HCT116 (cell line): Measurements from ENCODE around the gene C2orf92. TPM values are rescaled to one million over a fixed set of nuclear protein-coding genes. Genes with fewer than 3 reads are reported as not detected.

Experiments used
- ATAC-seq: fragments of 200-7000 bp; cut with Tn5 transposase; 2 replicates; pipeline ENCODE4 v1.9.1; 2020; ENCODE audit warnings: mild to moderate bottlenecking, moderate library complexity
- BruUV-seq: library from RNA; stranded (reverse); fragments of 400-500 nt; replicated peaks from 2 replicates; lab custom pipeline; 2021; lab: Mats Ljungman, UMichigan
- CTCF ChIA-PET: fragments of 300-600 bp; sonication (Branson Sonifier 250); formaldehyde crosslinking; loops from one replicate; lab custom pipeline; 2021; ENCODE audit warnings: antibody characterized with exemption; lab: Charles Lee
- POLR2A ChIA-PET: fragments of 300-600, 350-600 bp; sonication (Branson Sonifier 250); formaldehyde crosslinking; loops from one replicate; lab custom pipeline; 2021; ENCODE audit warnings: antibody characterized with exemption; lab: Charles Lee
- RAD21 ChIA-PET, 2 experiments: fragments of 300-600 bp; sonication (Branson Sonifier 250); formaldehyde crosslinking; loops; one replicate each; lab custom pipeline; 2023; ENCODE audit warnings: low total read pairs in 2 of 2; ENCODE audit not compliant: uncharacterized antibody in 2 of 2, unreplicated experiment in 2 of 2, low non-redundant PET in 1 of 2; lab: Charles Lee
- DNase-seq: peaks from one replicate; pipeline ENCODE4 v3.0.0-alpha.2; 2010; ENCODE audit warnings: low read depth, low spot score
- H2AFZ ChIP-seq: fragments of 200-600 bp; shearing (Covaris generic), sonication (generic); 2 replicates; pipeline ENCODE4 v1.6.1; 2017; ENCODE audit warnings: low read depth, mixed run types, mixed read lengths, antibody characterized with exemption, low read length; ENCODE audit not compliant: poor library complexity, severe bottlenecking
- H3K27ac ChIP-seq: 2 replicates; pipeline ENCODE4 v1.5.1; 2012; ENCODE audit warnings: low read depth, low read length
- H3K27me3 ChIP-seq: fragments of 200-600 bp; sonication (generic); 2 replicates; pipeline ENCODE4 v1.6.1; 2016; ENCODE audit warnings: mixed run types, low read length, mixed read lengths; ENCODE audit not compliant: insufficient read depth
- H3K36me3 ChIP-seq, 2 experiments: fragments of 200-500 bp in 1 of 2; fragments of 200-600 bp in 1 of 2; sonication (Bioruptor generic) in 1 of 2; sonication (generic) in 1 of 2; 2 replicates each; pipeline versions ENCODE4 v1.5.1 to v1.6.1; 2014 to 2016; ENCODE audit warnings: low read length in 2 of 2, inconsistent platforms in 1 of 2, mixed read lengths in 1 of 2, mixed run types in 1 of 2; ENCODE audit not compliant: insufficient read depth in 2 of 2, control insufficient read depth in 1 of 2
- H3K4me1 ChIP-seq, 2 experiments: fragments of 200-600 bp in 1 of 2; sonication (generic) in 1 of 2; 2 replicates each; pipeline versions ENCODE4 v1.5.1 to v1.6.1; 2012 to 2017; ENCODE audit warnings: low read length in 2 of 2, inconsistent platforms in 1 of 2, mild to moderate bottlenecking in 1 of 2, mixed read lengths in 1 of 2, mixed run types in 1 of 2, moderate library complexity in 1 of 2; ENCODE audit not compliant: insufficient read depth in 2 of 2, control insufficient read depth in 1 of 2
- H3K4me2 ChIP-seq: fragments of 200-600 bp; sonication (generic); 2 replicates; pipeline ENCODE4 v1.6.1; 2017; ENCODE audit warnings: mixed run types, low read length, mixed read lengths
- H3K4me3 ChIP-seq, 2 experiments: fragments of 200-600 bp in 1 of 2; sonication (generic) in 1 of 2; replicated peaks in 1 of 2; 2 replicates each; pipeline ENCODE4 v1.5.1; 2011 to 2016; ENCODE audit warnings: low read length in 2 of 2, control low read depth in 1 of 2, low read depth in 1 of 2, mild to moderate bottlenecking in 1 of 2, mixed read lengths in 1 of 2, mixed run types in 1 of 2
- H3K79me2 ChIP-seq: fragments of 200-600 bp; sonication (generic); 2 replicates; pipeline ENCODE4 v1.6.1; 2017; ENCODE audit warnings: mild to moderate bottlenecking, mixed run types, low read length, moderate library complexity, mixed read lengths; ENCODE audit not compliant: insufficient read depth
- H3K9ac ChIP-seq: fragments of 200-600 bp; sonication (generic); 2 replicates; pipeline ENCODE4 v1.6.1; 2016; ENCODE audit warnings: low read length, mixed read lengths
- H3K9me2 ChIP-seq: fragments of 200-600 bp; sonication (generic), shearing (Covaris generic); 2 replicates; pipeline ENCODE4 v1.6.1; 2017; ENCODE audit warnings: mixed run types, mild to moderate bottlenecking, moderate library complexity; ENCODE audit not compliant: insufficient read depth
- H3K9me3 ChIP-seq, 2 experiments: fragments of 200-500 bp in 1 of 2; fragments of 200-600 bp in 1 of 2; sonication (Bioruptor generic) in 1 of 2; sonication (generic) in 1 of 2; 2 replicates each; pipeline ENCODE4 v1.6.1; 2014 to 2017; ENCODE audit warnings: low read length in 2 of 2, mixed read lengths in 2 of 2, inconsistent platforms in 1 of 2, low read depth in 1 of 2, mild to moderate bottlenecking in 1 of 2, mixed run types in 1 of 2, moderate library complexity in 1 of 2; ENCODE audit not compliant: control insufficient read depth in 1 of 2, insufficient read depth in 1 of 2
- H4K20me1 ChIP-seq: fragments of 200-600 bp; sonication (generic), shearing (Covaris generic); 2 replicates; pipeline ENCODE4 v1.6.1; 2017; ENCODE audit warnings: mixed run types, mild to moderate bottlenecking, moderate library complexity; ENCODE audit not compliant: insufficient read depth
- CTCF ChIP-seq, 3 experiments: fragments of 200-600 bp in 1 of 3; sonication (generic) in 1 of 3; IDR thresholded peaks in 2 of 3; conservative IDR thresholded peaks in 1 of 3; 2 replicates each; pipeline ENCODE4 v1.5.1; 2012 to 2017; ENCODE audit warnings: low read depth in 2 of 3, low read length in 2 of 3, antibody characterized with exemption in 1 of 3, borderline replicate concordance in 1 of 3, control low read depth in 1 of 3, mild to moderate bottlenecking in 1 of 3, mixed read lengths in 1 of 3, mixed run types in 1 of 3, moderate library complexity in 1 of 3; ENCODE audit not compliant: insufficient read depth in 1 of 3
- ELF1 ChIP-seq: IDR thresholded peaks from 2 replicates; pipeline ENCODE4 v1.6.1; 2012; ENCODE audit warnings: low read depth, borderline replicate concordance
- EZH2 ChIP-seq: fragments of 200-600 bp; sonication (generic); IDR thresholded peaks from 2 replicates; pipeline ENCODE4 v1.6.1; 2017; ENCODE audit warnings: antibody characterized with exemption, mixed run types
- EZH2phosphoT487 ChIP-seq: fragments of 200-600 bp; IDR thresholded peaks from 2 replicates; pipeline ENCODE4 v1.6.1; 2018; ENCODE audit warnings: antibody characterized with exemption, borderline replicate concordance
- FOSL1 ChIP-seq: IDR thresholded peaks from 2 replicates; pipeline ENCODE4 v1.6.1; 2012; ENCODE audit warnings: low read depth
- JUND ChIP-seq: IDR thresholded peaks from 2 replicates; pipeline ENCODE4 v1.6.1; 2012
- REST ChIP-seq: IDR thresholded peaks from 2 replicates; pipeline ENCODE4 v1.6.1; 2012; ENCODE audit warnings: low read depth
- SIN3A ChIP-seq: IDR thresholded peaks from 2 replicates; pipeline ENCODE4 v1.6.1; 2012; ENCODE audit warnings: low read depth
- SRF ChIP-seq: IDR thresholded peaks from 2 replicates; pipeline ENCODE4 v1.6.1; 2012; ENCODE audit warnings: low read depth
- TCF7L2 ChIP-seq: IDR thresholded peaks from 2 replicates; pipeline ENCODE4 v1.7.0; 2011; ENCODE audit warnings: borderline replicate concordance, inconsistent platforms; ENCODE audit not compliant: insufficient read depth, insufficient read length; ENCODE audit errors: extremely low read depth
- YY1 ChIP-seq: IDR thresholded peaks from 2 replicates; pipeline ENCODE4 v1.6.1; 2011; ENCODE audit warnings: low read length, low read depth, moderate library complexity, mild to moderate bottlenecking; ENCODE audit not compliant: insufficient replicate concordance; ENCODE audit errors: extremely low read depth
- ZBTB33 ChIP-seq: IDR thresholded peaks from 2 replicates; pipeline ENCODE4 v1.6.1; 2011; ENCODE audit warnings: mild to moderate bottlenecking, low read length, moderate library complexity; ENCODE audit not compliant: insufficient replicate concordance; ENCODE audit errors: extremely low read depth
- ZFX ChIP-seq: fragments of 450-650 bp; IDR thresholded peaks from 2 replicates; pipeline ENCODE4 v1.6.1; 2017
- intact Hi-C: fragments of 100-400 bp; cut with micrococcal nuclease; formaldehyde crosslinking; loops from 2 replicates; pipeline ENCODE4 v1.10.0; 2022
- total RNA-seq: library from RNA; stranded (reverse); gene quantifications from one replicate; pipeline ENCODE4 v1.2.1, GENCODE V29; 2021; ENCODE audit not compliant: unreplicated experiment

Gene C2orf92
- total RNA-seq, 1 experiment from 2014 or later = 3.0 TPM

GRCh38 chr2:97654309-97654708 is 15.2 kb upstream of the C2orf92 start:
- intact Hi-C loops = no loop called here
- peaks cover 0 to 3% of the 10 kb centered on the region in 2 experiments; a peak in 3 of 4 replicates for H3K36me3 ChIP-seq
- TF ChIP-seq EZH2 = no peak
- no peak for TF ChIP-seq YY1
- TF ChIP-seq EZH2phosphoT487 = no peak
- TF ChIP-seq SIN3A = no peak
- no peak overlapping the region for H3K4me2 ChIP-seq
- H3K79me2 ChIP-seq = no peaks in the 10 kb centered on the region
- no peak overlapping the region for H3K27ac ChIP-seq
- no peak overlapping the region for H3K9ac ChIP-seq
- ATAC-seq = no peak
- no TSS peak for BruUV-seq
- CTCF ChIA-PET = interaction anchor here (1.4 kb wide), 1 partner anchor 8 kb away, joined by 3 read pairs; the partner anchor contains the start of gene COX5B
- no peak overlapping the region for H3K4me3 ChIP-seq
- no peaks in the 10 kb centered on the region for H4K20me1 ChIP-seq
- H3K27me3 ChIP-seq = no peaks in the 10 kb centered on the region
- H3K4me1 ChIP-seq = no peaks in the 10 kb centered on the region; a peak in 1 of 4 replicates
- H3K9me2 ChIP-seq = no peaks in the 10 kb centered on the region
- no peaks in the 10 kb centered on the region for H3K9me3 ChIP-seq
- RAD21 ChIA-PET = no interaction called here
- no peak overlapping the region for H2AFZ ChIP-seq
- POLR2A ChIA-PET = no interaction called here
- no peak for DNase-seq

- ChIA-PET POLR2A (no interaction called here), CTCF (interaction anchor here (1.4 kb wide), 1 partner anchor 9 kb away, joined by 3 read pairs; the partner anchor contains the start of gene COX5B), RAD21 (no interaction called here)
- peaks cover 0 to under 1% of the 10 kb centered on the region in 2 experiments; a peak in 1 of 4 replicates for H3K36me3 ChIP-seq
- no peak for ATAC-seq
- H3K4me2 ChIP-seq = no peak overlapping the region
- no peak overlapping the region for H3K27ac ChIP-seq
- H3K4me3 ChIP-seq = no peak overlapping the region
- H4K20me1 ChIP-seq = no peaks in the 10 kb centered on the region
- no peaks in the 10 kb centered on the region for H3K9me2 ChIP-seq
- intact Hi-C loops = no loop called here
- no TSS peak for BruUV-seq
- H3K4me1 ChIP-seq = no peaks in the 10 kb centered on the region
- H3K79me2 ChIP-seq = peaks cover 1% of the 10 kb centered on the region; the same call in 1 of the 2 replicates
- no peak overlapping the region for H2AFZ ChIP-seq
- H3K9me3 ChIP-seq = no peaks in the 10 kb centered on the region
- H3K9ac ChIP-seq = no peak overlapping the region
- no peak for DNase-seq
- no peaks in the 10 kb centered on the region for H3K27me3 ChIP-seq
- TF ChIP-seq ZBTB33 (no peak), REST (no peak), TCF7L2 (no peak), ELF1 (no peak), FOSL1 (no peak), CTCF (IDR thresholded peaks at IDR 0.05 in 2 of 3, conservative IDR thresholded peaks at IDR 0.05 in 1 of 3; ENCODE audit: borderline replicate concordance in 1 of 3, insufficient read depth in 1 of 3, low read depth in 2 of 3, low read length in 2 of 3) (no peak), ZFX (no peak), JUND (no peak), SRF (no peak)
Measured at GRCh38 chr2:97654791-97655190, 14.7 kb upstream of the C2orf92 start.
